CD8-positive, alpha-beta memory T cell (primary cell): ENCODE results near the gene LDB3. TPM values are rescaled to one million over a fixed set of nuclear protein-coding genes. Genes with fewer than 3 reads are reported as not detected.

Experiments used
- CTCF ChIA-PET: fragments of 350-600 bp; sonication (Branson Sonifier 250); formaldehyde crosslinking; loops from one replicate; lab custom pipeline; 2021; ENCODE audit warnings: antibody characterized with exemption; lab: Charles Lee
- POLR2A ChIA-PET: fragments of 350-600 bp; sonication (Branson Sonifier 250); formaldehyde crosslinking; loops from one replicate; lab custom pipeline; 2021; ENCODE audit warnings: antibody characterized with exemption; lab: Charles Lee
- DNase-seq, 5 donors: peaks; one replicate each; pipeline versions ENCODE4 v3.0.0 to v3.0.0-alpha.2; 2020 to 2022; ENCODE audit warnings: mixed read lengths in 1 of 5
- H3K27ac ChIP-seq: one replicate; pipeline ENCODE4 v1.7.0; 2013; ENCODE audit warnings: low read depth, mild to moderate bottlenecking, low read length, moderate library complexity
- H3K27me3 ChIP-seq: 2 replicates; pipeline ENCODE4 v1.7.0; 2013; ENCODE audit warnings: low read length, mild to moderate bottlenecking; ENCODE audit not compliant: insufficient read depth, poor library complexity, severe bottlenecking
- H3K36me3 ChIP-seq: 2 replicates; pipeline ENCODE4 v1.7.0; 2013; ENCODE audit warnings: mild to moderate bottlenecking, low read length, moderate library complexity; ENCODE audit not compliant: insufficient read depth
- H3K4me1 ChIP-seq: 2 replicates; pipeline ENCODE4 v1.7.0; 2013; ENCODE audit warnings: mild to moderate bottlenecking, low read length, moderate library complexity; ENCODE audit not compliant: insufficient read depth
- H3K4me3 ChIP-seq: 2 replicates; pipeline ENCODE4 v1.7.0; 2013; ENCODE audit warnings: mild to moderate bottlenecking, low read length
- H3K9me3 ChIP-seq: 2 replicates; pipeline ENCODE4 v1.7.0; 2013; ENCODE audit warnings: mild to moderate bottlenecking, low read length
- H3K27ac Mint-ChIP-seq, 8 donors: one replicate each; pipeline ENCODE4 v1.8.0; 2020 to 2021; ENCODE audit warnings: mixed read lengths in 8 of 8, mild to moderate bottlenecking in 6 of 8, inconsistent platforms in 3 of 8, moderate library complexity in 3 of 8
- H3K27me3 Mint-ChIP-seq, 2 donors: one replicate each; pipeline ENCODE4 v1.8.0; 2020 to 2021; ENCODE audit warnings: mixed read lengths in 2 of 2, mild to moderate bottlenecking in 1 of 2, moderate library complexity in 1 of 2
- H3K36me3 Mint-ChIP-seq, 3 donors: one replicate each; pipeline ENCODE4 v1.8.0; 2020 to 2021; ENCODE audit warnings: mixed read lengths in 3 of 3, inconsistent platforms in 1 of 3, mild to moderate bottlenecking in 1 of 3
- H3K4me1 Mint-ChIP-seq, 3 donors: one replicate each; pipeline ENCODE4 v1.8.0; 2020 to 2021; ENCODE audit warnings: mixed read lengths in 3 of 3, inconsistent platforms in 1 of 3, mild to moderate bottlenecking in 1 of 3
- H3K4me3 Mint-ChIP-seq, 7 donors: one replicate each; pipeline ENCODE4 v1.8.0; 2020 to 2021; ENCODE audit warnings: mixed read lengths in 7 of 7, mild to moderate bottlenecking in 6 of 7, moderate library complexity in 4 of 7, inconsistent platforms in 2 of 7
- H3K9me3 Mint-ChIP-seq, 5 donors: one replicate each; pipeline ENCODE4 v1.8.0; 2020 to 2022; ENCODE audit warnings: mixed read lengths in 5 of 5, mild to moderate bottlenecking in 3 of 5, moderate library complexity in 2 of 5, inconsistent platforms in 1 of 5
- polyA plus RNA-seq: library from polyadenylated mRNA; unstranded; fragments of 300-500 nt; fragmentation: Illumina TruSeq; gene quantifications from one replicate; pipeline ENCODE4 v1.2.3, GENCODE V29; 2021
- total RNA-seq, 2 experiments: library from RNA; stranded (reverse); gene quantifications; one replicate each; pipeline ENCODE4 v1.2.3, GENCODE V29; 2021

The LDB3 gene
- total and polyA plus RNA-seq, 3 experiments from 2014 or later = 0.04 to 0.07 TPM; not detected in 1

- Mint-ChIP-seq H3K4me3 (no peak overlapping the region), H3K9me3 (no peaks in the 10 kb centered on the region), H3K27ac (no peak overlapping the region), H3K36me3 (no peaks in the 10 kb centered on the region), H3K4me1 (no peaks in the 10 kb centered on the region), H3K27me3 (peaks cover 2 to 12% of the 10 kb centered on the region in 2 donors)
- Histone ChIP-seq H3K4me3 (no peak overlapping the region), H3K9me3 (no peaks in the 10 kb centered on the region), H3K27me3 (no peaks in the 10 kb centered on the region), H3K4me1 (no peaks in the 10 kb centered on the region), H3K36me3 (no peaks in the 10 kb centered on the region), H3K27ac (no peak overlapping the region)
- DNase-seq = no peak
- POLR2A ChIA-PET = no interaction called here
- CTCF ChIA-PET = interaction anchor here (0.6 kb wide), 1 partner anchor 284 kb away, joined by 3 read pairs; no protein-coding TSS in a partner anchor
Measured at GRCh38 chr10:86681722-86682386, 13.5 kb downstream of the LDB3 start.

GRCh38 chr10:86682675-86683074, 14.4 kb downstream of the LDB3 start:
- Histone ChIP-seq H3K4me1 (no peaks in the 10 kb centered on the region), H3K27ac (no peak overlapping the region), H3K9me3 (no peaks in the 10 kb centered on the region), H3K4me3 (no peak overlapping the region), H3K27me3 (no peaks in the 10 kb centered on the region), H3K36me3 (no peaks in the 10 kb centered on the region)
- no peak for DNase-seq
- Mint-ChIP-seq H3K4me3 (no peak overlapping the region), H3K27ac (no peak overlapping the region), H3K27me3 (peaks cover 2 to 12% of the 10 kb centered on the region in 2 donors), H3K4me1 (no peaks in the 10 kb centered on the region), H3K36me3 (no peaks in the 10 kb centered on the region), H3K9me3 (no peaks in the 10 kb centered on the region)
- ChIA-PET POLR2A (no interaction called here), CTCF (no interaction called here)

DNA sequence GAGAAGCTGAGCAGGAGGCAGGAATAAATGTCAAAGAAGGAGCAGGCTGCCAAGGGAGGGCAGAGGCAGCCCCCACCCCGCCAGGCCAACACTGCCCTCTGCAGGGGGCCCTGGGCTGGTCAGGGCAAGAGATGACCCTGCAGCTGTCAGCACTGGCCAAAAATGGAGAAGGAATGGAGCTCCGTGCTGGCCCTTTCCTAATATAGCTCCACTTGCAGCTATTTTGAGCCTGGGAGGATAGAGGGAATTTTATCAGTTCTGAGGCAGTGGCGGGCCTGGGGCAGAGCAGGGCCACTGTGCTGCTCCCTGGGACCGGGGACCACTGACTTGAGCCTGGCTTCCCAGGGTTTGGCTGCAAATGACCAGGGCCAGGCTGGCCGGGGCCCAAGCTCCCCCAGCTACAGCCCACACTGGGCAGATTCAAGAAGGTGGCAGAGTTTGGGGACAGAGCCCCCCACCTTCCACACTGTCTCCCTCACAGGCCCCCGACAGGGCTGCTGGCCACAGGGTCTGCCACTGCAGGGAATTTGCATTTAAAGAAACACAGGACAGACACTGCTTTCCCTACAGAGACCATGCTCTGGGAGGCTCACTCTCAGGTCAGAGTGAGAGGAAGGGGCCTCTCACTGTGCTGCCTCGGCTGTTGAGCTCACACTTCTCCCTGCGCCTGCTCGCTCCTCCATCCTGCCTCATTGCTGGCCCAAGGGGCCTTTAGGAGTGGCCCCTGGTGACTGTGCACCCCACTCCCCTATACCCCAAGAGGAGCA, 16.2 kb downstream of the LDB3 start:
- POLR2A ChIA-PET = no interaction called here
- peaks cover 2 to 12% of the 10 kb centered on the region in 2 donors for H3K27me3 Mint-ChIP-seq
- no peaks in the 10 kb centered on the region for H3K36me3 Mint-ChIP-seq
- H3K27me3 ChIP-seq = no peaks in the 10 kb centered on the region
- CTCF ChIA-PET = interaction anchor here (1.4 to 1.5 kb wide), 2 partner anchors 9 to 10 kb away, joined by 4 read pairs; no protein-coding TSS in a partner anchor
- DNase-seq = no peak
- peak overlapping the region in 1 of 8 donors; percentile 78 for H3K27ac Mint-ChIP-seq
- no peak overlapping the region for H3K4me3 ChIP-seq
- H3K9me3 Mint-ChIP-seq = no peaks in the 10 kb centered on the region
- no peak overlapping the region for H3K27ac ChIP-seq
- H3K4me1 ChIP-seq = no peaks in the 10 kb centered on the region
- no peaks in the 10 kb centered on the region for H3K9me3 ChIP-seq
- no peaks in the 10 kb centered on the region for H3K36me3 ChIP-seq
- H3K4me1 Mint-ChIP-seq = peaks cover 6 to 8% (median 7%) of the 10 kb centered on the region in 3 donors
- no peak overlapping the region for H3K4me3 Mint-ChIP-seq

DNA sequence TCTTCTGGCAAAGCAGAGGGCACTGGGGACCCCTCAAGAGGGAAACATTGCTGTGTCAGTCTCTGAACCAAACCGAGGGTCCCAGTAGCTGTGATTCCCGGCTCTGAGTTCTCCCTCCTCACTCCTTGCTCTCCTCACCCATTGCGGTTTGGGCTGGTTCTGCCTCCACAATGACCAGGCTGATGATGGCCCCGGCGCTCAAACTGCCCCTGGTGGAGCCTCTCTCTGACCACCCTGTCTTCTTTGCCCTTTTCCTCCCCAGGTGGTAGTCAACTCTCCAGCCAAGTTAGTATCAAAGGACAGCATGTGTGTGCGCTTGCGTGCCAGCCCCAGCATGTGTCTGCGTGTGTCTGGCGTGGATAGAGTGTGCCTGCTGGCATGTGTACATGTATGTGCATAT, 17.1 kb downstream of the LDB3 start:
- no peaks in the 10 kb centered on the region for H3K4me1 ChIP-seq
- ChIA-PET POLR2A (no interaction called here), CTCF (interaction anchor here (1.4 kb wide), 2 partner anchors 8 to 220 kb away, joined by 3 to 4 read pairs; no protein-coding TSS in a partner anchor)
- H3K4me3 ChIP-seq = no peak overlapping the region
- H3K36me3 Mint-ChIP-seq = no peaks in the 10 kb centered on the region
- H3K9me3 ChIP-seq = no peaks in the 10 kb centered on the region
- H3K4me3 Mint-ChIP-seq = no peak overlapping the region
- H3K9me3 Mint-ChIP-seq = no peaks in the 10 kb centered on the region
- H3K4me1 Mint-ChIP-seq = peaks cover 6 to 8% (median 7%) of the 10 kb centered on the region in 3 donors
- DNase-seq = no peak
- peaks cover 2 to 8% of the 10 kb centered on the region in 2 donors for H3K27me3 Mint-ChIP-seq
- no peaks in the 10 kb centered on the region for H3K27me3 ChIP-seq
- no peak overlapping the region for H3K27ac ChIP-seq
- no peak overlapping the region for H3K27ac Mint-ChIP-seq
- no peaks in the 10 kb centered on the region for H3K36me3 ChIP-seq

DNA sequence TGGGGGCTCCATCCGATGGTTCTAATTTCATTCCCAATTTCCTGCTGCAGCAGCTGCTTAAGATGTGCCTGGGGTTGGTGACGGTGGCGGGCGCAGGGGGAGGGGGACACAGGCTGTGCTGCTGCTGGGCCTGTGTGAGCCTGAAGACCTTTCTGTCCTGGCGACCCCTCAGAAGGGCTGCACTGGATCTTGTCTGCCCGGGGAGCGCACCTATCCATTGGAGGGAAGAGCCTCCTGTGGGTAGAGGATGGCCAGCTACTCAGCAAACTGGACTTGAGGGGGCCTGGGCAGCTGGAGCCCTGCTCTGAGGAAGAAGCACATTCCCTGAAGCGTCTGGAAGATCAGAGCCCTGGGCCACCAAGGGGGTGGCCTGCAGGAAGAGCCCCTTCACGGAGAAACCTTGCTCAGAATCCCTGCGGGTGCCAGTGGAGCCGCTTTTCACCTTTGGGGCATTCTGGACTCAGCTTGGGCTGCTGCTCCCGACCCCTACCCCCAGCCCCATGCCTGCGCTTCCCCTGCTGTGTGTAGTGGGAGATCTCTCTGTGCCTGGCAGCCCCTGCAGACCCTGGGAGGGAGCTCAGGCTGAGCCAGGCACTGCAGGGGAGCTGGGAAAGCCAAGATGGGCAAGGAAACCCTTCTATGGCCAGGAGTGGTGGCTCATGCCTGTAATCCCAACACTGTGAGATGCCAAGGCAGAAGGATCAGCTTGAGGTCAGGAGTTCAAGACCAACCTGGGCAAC, 17.8 kb downstream of the LDB3 start:
- Histone ChIP-seq H3K4me1 (no peaks in the 10 kb centered on the region), H3K9me3 (no peaks in the 10 kb centered on the region), H3K27me3 (no peaks in the 10 kb centered on the region), H3K4me3 (no peak overlapping the region), H3K36me3 (no peaks in the 10 kb centered on the region), H3K27ac (no peak overlapping the region)
- no peaks in the 10 kb centered on the region for H3K36me3 Mint-ChIP-seq
- H3K9me3 Mint-ChIP-seq = no peaks in the 10 kb centered on the region
- peaks cover 2 to 8% of the 10 kb centered on the region in 2 donors for H3K27me3 Mint-ChIP-seq
- POLR2A ChIA-PET = no interaction called here
- no peak for DNase-seq
- CTCF ChIA-PET = interaction anchor here (1.4 kb wide), 2 partner anchors 7 to 220 kb away, joined by 3 to 4 read pairs; no protein-coding TSS in a partner anchor
- peaks cover 6 to 8% (median 7%) of the 10 kb centered on the region in 3 donors for H3K4me1 Mint-ChIP-seq
- H3K27ac Mint-ChIP-seq = no peak overlapping the region
- no peak overlapping the region for H3K4me3 Mint-ChIP-seq

DNA sequence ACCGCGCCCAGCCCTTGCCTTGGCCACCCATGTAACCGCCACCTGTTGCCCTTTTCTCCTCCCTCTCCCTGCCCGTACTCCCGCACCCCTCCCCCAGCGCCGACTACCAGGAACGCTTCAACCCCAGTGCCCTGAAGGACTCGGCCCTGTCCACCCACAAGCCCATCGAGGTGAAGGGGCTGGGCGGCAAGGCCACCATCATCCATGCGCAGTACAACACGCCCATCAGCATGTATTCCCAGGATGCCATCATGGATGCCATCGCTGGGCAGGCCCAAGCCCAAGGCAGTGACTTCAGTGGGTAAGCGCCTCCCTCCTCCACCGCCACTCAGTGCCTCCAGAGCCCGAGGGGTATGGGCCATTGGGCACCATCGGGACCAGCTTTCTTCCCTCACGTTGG, 18.7 kb downstream of the LDB3 start:
- no peak for DNase-seq
- CTCF ChIA-PET = interaction anchor here (1.4 kb wide), 1 partner anchor 219 kb away, joined by 3 read pairs; no protein-coding TSS in a partner anchor
- Histone ChIP-seq H3K4me1 (no peaks in the 10 kb centered on the region), H3K27me3 (no peaks in the 10 kb centered on the region), H3K4me3 (no peak overlapping the region), H3K36me3 (no peaks in the 10 kb centered on the region), H3K9me3 (no peaks in the 10 kb centered on the region), H3K27ac (no peak overlapping the region)
- Mint-ChIP-seq H3K27ac (no peak overlapping the region), H3K4me1 (peaks cover 6 to 8% (median 7%) of the 10 kb centered on the region in 3 donors), H3K9me3 (no peaks in the 10 kb centered on the region), H3K4me3 (no peak overlapping the region), H3K27me3 (peaks cover 2 to 8% of the 10 kb centered on the region in 2 donors), H3K36me3 (no peaks in the 10 kb centered on the region)
- POLR2A ChIA-PET = no interaction called here

GRCh38 chr10:86687750-86688149, 19.4 kb downstream of the LDB3 start:
- H3K27ac ChIP-seq = no peak overlapping the region
- H3K4me1 ChIP-seq = no peaks in the 10 kb centered on the region
- no peaks in the 10 kb centered on the region for H3K36me3 ChIP-seq
- H3K4me1 Mint-ChIP-seq = peaks cover 6 to 8% (median 7%) of the 10 kb centered on the region in 3 donors
- ChIA-PET CTCF (no interaction called here), POLR2A (no interaction called here)
- H3K9me3 Mint-ChIP-seq = no peaks in the 10 kb centered on the region
- H3K27me3 ChIP-seq = no peaks in the 10 kb centered on the region
- H3K4me3 ChIP-seq = no peak overlapping the region
- H3K4me3 Mint-ChIP-seq = peak overlapping the region in 1 of 7 donors; percentile 10
- no peaks in the 10 kb centered on the region for H3K36me3 Mint-ChIP-seq
- peaks cover 2 to 8% of the 10 kb centered on the region in 2 donors for H3K27me3 Mint-ChIP-seq
- H3K9me3 ChIP-seq = no peaks in the 10 kb centered on the region
- no peak overlapping the region for H3K27ac Mint-ChIP-seq
- DNase-seq = no peak
